K562 (cell line): ENCODE results near the gene SLC2A14. TPM values are rescaled to one million over a fixed set of nuclear protein-coding genes. Genes with fewer than 3 reads are reported as not detected.
"Not testable (repeated sequence)": the region's sequence is repeated elsewhere in the genome, so short reads cannot be mapped to it uniquely, and the experiment has no call there.

Experiments
- ATAC-seq: fragments of 200-7000 bp; cut with Tn5 transposase; 3 replicates; pipeline ENCODE4 v1.9.1; 2020; ENCODE audit warnings: moderate library complexity
- BruUV-seq: library from RNA; stranded (reverse); fragments of 400-500 nt; replicated peaks from 2 replicates; lab custom pipeline; 2021; lab: Mats Ljungman, UMichigan
- CTCF ChIA-PET: fragments of 300-600 bp; formaldehyde crosslinking; extraction: SDS; loops from one replicate; lab custom pipeline; 2021; ENCODE audit warnings: low intra/inter-chr PET ratio; lab: Yijun Ruan, JAX
- POLR2A ChIA-PET: fragments of 300-600, 350-650 bp; sonication (Branson Sonifier 250); formaldehyde crosslinking; extraction: SDS; loops from one replicate; lab custom pipeline; 2021; ENCODE audit warnings: antibody characterized with exemption, inconsistent platforms; lab: Yijun Ruan, JAX
- DNase-seq, 4 experiments: peaks; one replicate each; pipeline versions ENCODE4 v3.0.0 to v3.0.0-alpha.2; 2011 to 2018; ENCODE audit warnings: low spot score in 3 of 4, mixed read lengths in 3 of 4; ENCODE audit errors: extremely low read depth in 1 of 4
- FAIRE-seq: peaks from 2 replicates; lab custom pipeline; 2011; peaks lifted over from hg19 to GRCh38; lab: Jason Lieb, UNC
- H2AFZ ChIP-seq: 2 replicates; pipeline ENCODE4 v1.6.0; 2011; ENCODE audit warnings: low read depth, low read length, control low read depth, inconsistent platforms
- H3K27ac ChIP-seq: fragments of 200-600 bp; 3 replicates; pipeline ENCODE4 v1.8.0; 2011; ENCODE audit warnings: low read depth, mild to moderate bottlenecking, control low read depth, inconsistent platforms, low read length, moderate library complexity, mixed read lengths; ENCODE audit errors: extremely low read depth
- H3K27me3 ChIP-seq, 2 experiments: fragments of 300-600 bp in 1 of 2; 2 replicates in 1 of 2; 3 replicates in 1 of 2; pipeline versions ENCODE4 v1.6.0 to v1.8.0; 2011; ENCODE audit warnings: inconsistent platforms in 2 of 2, low read length in 2 of 2, mild to moderate bottlenecking in 1 of 2, mixed read lengths in 1 of 2, moderate library complexity in 1 of 2; ENCODE audit not compliant: control insufficient read depth in 2 of 2, insufficient read depth in 2 of 2
- H3K36me3 ChIP-seq: fragments of 300-600 bp; 3 replicates; pipeline ENCODE4 v1.8.0; 2011; ENCODE audit warnings: mild to moderate bottlenecking, low read length, inconsistent platforms; ENCODE audit not compliant: control insufficient read depth, insufficient read depth
- H3K4me1 ChIP-seq, 2 experiments: fragments of 200-600 bp in 1 of 2; replicated peaks in 1 of 2; 2 replicates in 1 of 2; 3 replicates in 1 of 2; pipeline versions ENCODE4 v1.5.1 to v1.8.0; 2011; ENCODE audit warnings: inconsistent platforms in 2 of 2, low read length in 2 of 2, mild to moderate bottlenecking in 1 of 2, mixed read lengths in 1 of 2, moderate library complexity in 1 of 2; ENCODE audit not compliant: control insufficient read depth in 2 of 2, insufficient read depth in 2 of 2
- H3K4me2 ChIP-seq: 2 replicates; pipeline ENCODE4 v1.6.1; 2011; ENCODE audit warnings: low read length, control low read depth, inconsistent platforms, mixed read lengths; ENCODE audit not compliant: insufficient read depth
- H3K4me3 ChIP-seq: fragments of 200-600 bp; sonication (generic), shearing (Covaris generic); 2 replicates; pipeline ENCODE4 v1.5.1; 2016; ENCODE audit warnings: control low read depth, inconsistent platforms
- H3K79me2 ChIP-seq: fragments of 200-600 bp; 3 replicates; pipeline ENCODE4 v1.8.0; 2011; ENCODE audit warnings: low read length, inconsistent platforms; ENCODE audit not compliant: control insufficient read depth, insufficient read depth
- H3K9ac ChIP-seq, 2 experiments: 2 replicates each; pipeline versions ENCODE4 v1.6.0 to v1.6.1; 2011; ENCODE audit warnings: low read depth in 2 of 2, low read length in 2 of 2, control low read depth in 1 of 2, inconsistent platforms in 1 of 2, mild to moderate bottlenecking in 1 of 2, mixed read lengths in 1 of 2; ENCODE audit not compliant: insufficient read depth in 1 of 2
- H3K9me1 ChIP-seq: one replicate; pipeline ENCODE4 v1.6.0; 2011; ENCODE audit warnings: inconsistent platforms, mild to moderate bottlenecking, low read length, moderate library complexity; ENCODE audit not compliant: control insufficient read depth, insufficient read depth
- H3K9me3 ChIP-seq: replicated peaks from 2 replicates; pipeline ENCODE4 v1.5.1; 2011; ENCODE audit warnings: low read depth, low read length, inconsistent platforms; ENCODE audit not compliant: control insufficient read depth, insufficient read depth
- H4K20me1 ChIP-seq: replicated peaks from 2 replicates; pipeline ENCODE4 v1.6.1; 2011; ENCODE audit warnings: low read length, inconsistent platforms, mixed read lengths; ENCODE audit not compliant: control insufficient read depth, insufficient read depth
- BCL6 ChIP-seq: fragments of 250-450 bp; sonication (Bioruptor Pico); IDR thresholded peaks from 2 replicates; pipeline ENCODE4 v1.4.0; 2020
- CEBPG ChIP-seq, 3 experiments: fragments of 200-800 bp in 1 of 3; sonication (Bioruptor generic) in 1 of 3; sonication (generic) in 1 of 3; formaldehyde crosslinking in 1 of 3; IDR thresholded peaks in 2 of 3; conservative IDR thresholded peaks in 1 of 3; 2 replicates each; pipeline versions ENCODE4 v1.6.1 to v1.8.0; 2016 to 2022; ENCODE audit warnings: missing compliant biosample characterization in 2 of 3, missing genetic modification characterization in 2 of 3, mild to moderate bottlenecking in 1 of 3, missing genetic modification reagents in 1 of 3
- CSDE1 ChIP-seq, 2 experiments: fragments of 450-650 bp; IDR thresholded peaks; 2 replicates each; pipeline ENCODE4 v1.6.1; 2016; ENCODE audit warnings: mild to moderate bottlenecking in 1 of 2
- CUX1 ChIP-seq: fragments of 200-800 bp; sonication (Bioruptor generic); IDR thresholded peaks from 2 replicates; pipeline ENCODE4 v1.6.1; 2016; ENCODE audit warnings: missing genetic modification characterization, missing compliant biosample characterization
- RFX5 ChIP-seq: IDR thresholded peaks from 2 replicates; pipeline ENCODE4 v1.6.1; 2011; ENCODE audit warnings: low read depth, mild to moderate bottlenecking, improper control_type of control experiment, low read length
- THRA ChIP-seq: fragments of 450-650 bp; IDR thresholded peaks from 2 replicates; pipeline ENCODE4 v1.6.1; 2017; ENCODE audit warnings: mild to moderate bottlenecking, moderate library complexity
- ZNF384 ChIP-seq: IDR thresholded peaks from 2 replicates; pipeline ENCODE4 v1.6.1; 2012; ENCODE audit warnings: low read depth, low read length, improper control_type of control experiment
- WGBS: fragments of 100-300 bp; shearing (Covaris generic); methylation state at CpG from one replicate; pipeline ENCODE4 v1.1.6; 2016; ENCODE audit warnings: low coverage, mixed read lengths; ENCODE audit not compliant: insufficient coverage; ENCODE audit errors: missing lambda C conversion rate; 5-methylcytosine and 5-hydroxymethylcytosine counted together
- in situ Hi-C: fragments of 300-500 bp; cut with MboI; formaldehyde crosslinking; loops from 4 replicates; pipeline ENCODE4 v1.15.0; 2018; ENCODE audit warnings: inconsistent platforms, mixed read lengths
- intact Hi-C: fragments of 100-400 bp; cut with micrococcal nuclease; formaldehyde crosslinking; loops from 2 replicates; pipeline ENCODE4 v1.14.2; 2022
- polyA plus RNA-seq, 8 experiments: library from polyadenylated mRNA; depleted of rRNA in 4 of 8; stranded (reverse) in 5 of 8; unstranded in 3 of 8; fragments of >200 nt; fragmentation: Nextera tagmentation in 2 of 8; fragmentation: Illumina TruSeq in 1 of 8; extraction: Ambion mirVana in 2 of 8; extraction: Trizol in 1 of 8; gene quantifications; 2 replicates each; pipeline versions ENCODE4 v1.2.1 to v1.2.3, GENCODE V29; 2011 to 2014; ENCODE audit warnings: inconsistent platforms in 1 of 8, missing spikeins in 1 of 8
- total RNA-seq, 7 experiments: library from RNA; depleted of rRNA in 6 of 7; stranded (reverse); fragments of >200 nt in 6 of 7; fragmentation: Illumina TruSeq in 2 of 7; extraction: Trizol in 2 of 7; gene quantifications; 2 replicates each; pipeline versions ENCODE4 v1.2.1 to v1.2.3, GENCODE V29; 2011 to 2021; ENCODE audit warnings: low replicate concordance in 1 of 7

Gene SLC2A14
- total and polyA plus RNA-seq, 9 of the 15 experiments (the other 6 are each of a cell fraction or from before 2014, with no cell fraction given): 0.13 to 8.9 (median 4.8) TPM; not detected in 1

GRCh38 chr12:7797269-7797668 lies 75.4 kb downstream of the SLC2A14 start:
- ATAC-seq; H3K36me3 ChIP-seq; H4K20me1 ChIP-seq; H3K9me1 ChIP-seq; H3K27me3 ChIP-seq; BruUV-seq; H3K9me3 ChIP-seq; in situ Hi-C loops; H3K4me2 ChIP-seq; H3K4me3 ChIP-seq; H3K79me2 ChIP-seq; H3K4me1 ChIP-seq; DNase-seq; H3K27ac ChIP-seq; H2AFZ ChIP-seq; FAIRE-seq; H3K9ac ChIP-seq; CTCF ChIA-PET; TF ChIP-seq CEBPG (CRISPR knock-in tag; IDR thresholded peaks at IDR 0.05): not testable (repeated sequence)
- intact Hi-C loops: loop anchor here (5.0 kb wide), 1 partner anchor 110 kb away; no protein-coding TSS in a partner anchor
- 0% methylated on average over 2 of the region's 7 CpGs for WGBS
- POLR2A ChIA-PET: interaction anchor here (0.6 to 0.7 kb wide), 2 partner anchors 34 to 108 kb away, joined by 3 to 4 read pairs; no protein-coding TSS in a partner anchor
- TF ChIP-seq CEBPG (tag; conservative IDR thresholded peaks at IDR 0.05 in 1 of 2, IDR thresholded peaks at IDR 0.05 in 1 of 2): 0 out of 4 replicates have a peak, but pooled peaks of 1 of the 2 experiments have one; percentile 7

GRCh38 chr12:7793211-7793610 lies 79.5 kb downstream of the SLC2A14 start:
- no peaks in the 10 kb centered on the region for H4K20me1 ChIP-seq
- ATAC-seq (no peak), DNase-seq (no peak), FAIRE-seq (no peak)
- H3K27me3 ChIP-seq: peaks cover 2 to 16% of the 10 kb centered on the region in 2 experiments; a peak in 3 of 5 replicates
- no peak overlapping the region for H2AFZ ChIP-seq
- no peak overlapping the region for H3K4me2 ChIP-seq
- H3K79me2 ChIP-seq: no peaks in the 10 kb centered on the region
- no peaks in the 10 kb centered on the region for H3K9me1 ChIP-seq
- in situ Hi-C loops (no loop called here), intact Hi-C loops (no loop called here)
- WGBS: 5% methylated on average over 3 of the region's 3 CpGs
- ChIA-PET CTCF (no interaction called here), POLR2A (interaction anchor here (0.7 to 1.1 kb wide), 2 partner anchors 13 to 83 kb away, joined by 3 read pairs; no protein-coding TSS in a partner anchor)
- no peak overlapping the region for H3K4me3 ChIP-seq
- H3K36me3 ChIP-seq: no peaks in the 10 kb centered on the region
- no TSS peak for BruUV-seq
- no peak overlapping the region for H3K27ac ChIP-seq
- no peaks in the 10 kb centered on the region for H3K4me1 ChIP-seq
- H3K9me3 ChIP-seq: no peaks in the 10 kb centered on the region
- H3K9ac ChIP-seq: no peak overlapping the region
- TF ChIP-seq CUX1 (CRISPR knock-in tag) (no peak), CSDE1 (IDR thresholded peaks at IDR 0.05) (no peak), RFX5 (no peak), BCL6 (CRISPR knock-in tag) (no peak), THRA (no peak), ZNF384 (no peak)
